ENCODE data around the gene ZNF474.

The ZNF474 gene

GRCh38 chr5:122192497-122193496, 63.5 kb downstream of the ZNF474 start:
- no peak overlapping the region for H3K27ac ChIP-seq
- TF ChIP-seq ZFX (IDR thresholded peaks at IDR 0.05): no peak
- peak; percentile 80 for TF ChIP-seq CTCF (conservative IDR thresholded peaks at IDR 0.05)

GRCh38 chr5:122195802-122196394, 66.6 kb downstream of the ZNF474 start:
- H3K27ac ChIP-seq: no peak overlapping the region
- TF ChIP-seq CTCF (conservative IDR thresholded peaks at IDR 0.05) (peak; percentile 83), ZFX (IDR thresholded peaks at IDR 0.05) (no peak)

- no peak overlapping the region for H3K27ac ChIP-seq
- TF ChIP-seq ZFX (IDR thresholded peaks at IDR 0.05) (no peak), CTCF (conservative IDR thresholded peaks at IDR 0.05) (no peak)
Measured at GRCh38 chr5:122199146-122199545, 69.8 kb downstream of the ZNF474 start.

- H3K27ac ChIP-seq: no peak overlapping the region
- no peak for TF ChIP-seq CTCF (conservative IDR thresholded peaks at IDR 0.05)
- TF ChIP-seq ZFX (IDR thresholded peaks at IDR 0.05): no peak
Measured at GRCh38 chr5:122200450-122200849, 71.1 kb downstream of the ZNF474 start.

- no peak overlapping the region for H3K27ac ChIP-seq
- TF ChIP-seq CTCF (conservative IDR thresholded peaks at IDR 0.05) (no peak), ZFX (IDR thresholded peaks at IDR 0.05) (no peak)
Measured at GRCh38 chr5:122200865-122201264, 71.5 kb downstream of the ZNF474 start.

DNA sequence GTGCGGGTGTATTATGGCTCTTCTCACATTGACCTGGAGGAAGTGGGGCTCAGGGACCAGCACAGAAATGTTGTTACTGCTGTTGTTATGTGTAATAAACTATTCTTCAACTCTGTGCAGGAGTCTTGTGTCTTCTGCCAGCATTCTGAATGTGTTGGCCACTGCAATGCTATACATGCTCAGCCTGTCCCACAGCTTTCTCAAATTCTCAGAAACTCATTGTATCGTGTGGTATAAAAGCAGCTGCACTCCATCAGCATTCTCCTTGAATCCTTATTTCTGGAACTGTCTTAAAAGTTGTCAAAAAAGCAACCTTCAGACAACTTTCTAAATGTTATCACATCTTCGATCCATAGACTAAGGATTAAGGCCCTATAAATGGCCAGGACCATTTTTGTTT, 72.0 kb downstream of the ZNF474 start:
- TF ChIP-seq ZFX (IDR thresholded peaks at IDR 0.05): no peak
- TF ChIP-seq CTCF (conservative IDR thresholded peaks at IDR 0.05): no peak
- no peak overlapping the region for H3K27ac ChIP-seq

DNA sequence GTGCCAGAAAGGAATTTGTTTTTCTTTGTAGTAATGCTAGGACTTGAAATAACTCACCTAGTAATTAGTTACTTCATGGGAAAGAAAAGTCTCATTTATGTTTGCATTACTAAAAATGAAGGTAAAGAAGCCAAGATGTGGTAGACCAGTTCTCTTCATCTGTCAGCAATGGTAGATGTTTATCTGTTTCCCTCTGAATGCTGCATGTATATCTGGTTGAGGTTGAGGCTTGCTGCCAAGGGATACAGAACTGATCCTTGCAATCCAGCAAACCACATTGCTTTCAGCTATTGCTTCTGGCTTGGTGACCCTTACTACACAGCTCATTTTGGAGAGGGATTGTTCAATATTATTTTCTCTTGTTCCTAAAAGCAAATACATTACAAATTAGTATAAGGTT, 73.6 kb downstream of the ZNF474 start:
- TF ChIP-seq ZFX (IDR thresholded peaks at IDR 0.05) (no peak), CTCF (conservative IDR thresholded peaks at IDR 0.05) (no peak)
- no peak overlapping the region for H3K27ac ChIP-seq

All from C4-2B (cell line).